Measurements from ENCODE around the gene CARD19.

The CARD19 gene

DNA sequence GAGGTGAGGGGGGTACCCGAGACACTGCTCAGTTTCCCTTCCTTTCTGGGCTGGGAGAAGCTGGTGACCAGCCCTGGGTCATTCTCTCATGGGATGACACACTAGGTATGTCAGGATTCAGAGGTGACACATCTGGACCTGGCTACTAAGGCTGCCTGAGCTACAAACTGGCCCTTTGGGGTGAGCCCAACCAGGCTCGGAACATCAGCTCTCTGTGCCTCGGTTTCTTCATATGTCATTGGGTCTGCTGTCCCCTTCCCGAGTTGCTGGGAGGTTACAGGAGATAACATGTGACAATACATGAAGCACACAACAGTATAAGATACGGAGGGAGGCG lies 11.8 kb downstream of the CARD19 start:
- H3K4me1 ChIP-seq (ENCODE audit: control insufficient read depth, low read length) = peaks cover 51% of the 10 kb centered on the region
- H3K36me3 ChIP-seq (ENCODE audit: control insufficient read depth, low read length) = no peaks in the 10 kb centered on the region; the same call in 1 of the 2 replicates
- no peaks in the 10 kb centered on the region for H3K79me2 ChIP-seq (ENCODE audit: control insufficient read depth, low read length)
- no peak overlapping the region for H3K27ac ChIP-seq (ENCODE audit: low read depth, low read length)
- TF ChIP-seq CTCF (IDR thresholded peaks at IDR 0.05; ENCODE audit: low read depth, low read length, poor library complexity, severe bottlenecking) (no peak), EZH2phosphoT487 (IDR thresholded peaks at IDR 0.05; ENCODE audit: borderline replicate concordance, low read length) (no peak)
- no peaks in the 10 kb centered on the region for H3K9me2 ChIP-seq (replicated peaks; ENCODE audit: control insufficient read depth, low read length)
- H3K27me3 ChIP-seq (ENCODE audit: control insufficient read depth, low read length) = no peaks in the 10 kb centered on the region
- no peaks in the 10 kb centered on the region for H3K9me3 ChIP-seq (ENCODE audit: control insufficient read depth, insufficient read depth, low read length)
- H4K20me1 ChIP-seq (ENCODE audit: control insufficient read depth, insufficient read depth, low read depth, low read length) = no peaks in the 10 kb centered on the region
- H3K4me2 ChIP-seq (ENCODE audit: low read length) = no peak overlapping the region
- no peak overlapping the region for H3K4me3 ChIP-seq (ENCODE audit: low read length)
- H3F3A ChIP-seq (ENCODE audit: control insufficient read depth, insufficient read depth) = 0 out of 2 replicates have a peak, but pooled peaks cover under 1% of the 10 kb centered on the region

GRCh38 chr9:93108291-93109041 lies 12.4 kb downstream of the CARD19 start:
- peak overlapping the region; percentile 20 for H3K4me2 ChIP-seq (ENCODE audit: low read length)
- no peak overlapping the region for H3K27ac ChIP-seq (ENCODE audit: low read depth, low read length)
- no peaks in the 10 kb centered on the region; the same call in 1 of the 2 replicates for H3K36me3 ChIP-seq (ENCODE audit: control insufficient read depth, low read length)
- no peaks in the 10 kb centered on the region for H3K79me2 ChIP-seq (ENCODE audit: control insufficient read depth, low read length)
- H3K27me3 ChIP-seq (ENCODE audit: control insufficient read depth, low read length) = no peaks in the 10 kb centered on the region
- no peak for TF ChIP-seq CTCF (IDR thresholded peaks at IDR 0.05; ENCODE audit: low read depth, low read length, poor library complexity, severe bottlenecking)
- TF ChIP-seq EZH2phosphoT487 (IDR thresholded peaks at IDR 0.05; ENCODE audit: borderline replicate concordance, low read length) = no peak
- H3K4me3 ChIP-seq (ENCODE audit: low read length) = no peak overlapping the region
- no peaks in the 10 kb centered on the region for H3F3A ChIP-seq (ENCODE audit: control insufficient read depth, insufficient read depth)
- H3K9me2 ChIP-seq (replicated peaks; ENCODE audit: control insufficient read depth, low read length) = no peaks in the 10 kb centered on the region
- no peaks in the 10 kb centered on the region for H3K9me3 ChIP-seq (ENCODE audit: control insufficient read depth, insufficient read depth, low read length)
- H3K4me1 ChIP-seq (ENCODE audit: control insufficient read depth, low read length) = peaks cover 52% of the 10 kb centered on the region
- H4K20me1 ChIP-seq (ENCODE audit: control insufficient read depth, insufficient read depth, low read depth, low read length) = no peaks in the 10 kb centered on the region

DNA sequence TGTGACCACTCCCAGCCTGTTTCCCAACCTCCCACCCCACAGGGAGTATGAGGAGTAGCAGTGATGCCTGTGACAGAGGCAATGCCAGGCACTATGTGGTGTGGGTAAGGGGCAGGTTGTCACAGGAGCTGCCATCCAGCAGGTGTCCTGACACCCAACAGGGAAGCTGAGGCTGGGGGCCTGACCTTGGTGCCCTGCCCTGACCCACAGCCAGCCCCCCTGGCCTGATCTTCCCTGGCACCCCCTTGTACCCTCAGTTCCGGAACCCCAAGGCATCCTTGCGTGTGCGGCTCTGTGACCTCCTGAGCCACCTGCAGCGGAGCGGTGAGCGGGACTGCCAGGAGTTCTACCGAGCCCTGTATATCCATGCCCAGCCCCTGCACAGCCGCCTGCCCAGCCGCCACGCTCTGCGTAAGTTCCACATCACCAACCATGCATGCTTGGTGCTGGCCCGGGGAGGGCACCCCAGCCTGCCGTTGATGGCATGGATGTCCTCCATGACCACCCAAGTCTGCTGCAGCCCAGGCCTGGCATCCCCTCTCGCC lies 14.4 kb downstream of the CARD19 start:
- Histone ChIP-seq H3K27ac (ENCODE audit: low read depth, low read length) (no peak overlapping the region), H3K4me1 (ENCODE audit: control insufficient read depth, low read length) (peaks cover 55% of the 10 kb centered on the region), H3K9me2 (replicated peaks; ENCODE audit: control insufficient read depth, low read length) (no peaks in the 10 kb centered on the region), H3K4me3 (ENCODE audit: low read length) (no peak overlapping the region), H4K20me1 (ENCODE audit: control insufficient read depth, insufficient read depth, low read depth, low read length) (no peaks in the 10 kb centered on the region), H3F3A (ENCODE audit: control insufficient read depth, insufficient read depth) (no peaks in the 10 kb centered on the region), H3K27me3 (ENCODE audit: control insufficient read depth, low read length) (no peaks in the 10 kb centered on the region), H3K4me2 (ENCODE audit: low read length) (no peak overlapping the region), H3K9me3 (ENCODE audit: control insufficient read depth, insufficient read depth, low read length) (no peaks in the 10 kb centered on the region), H3K36me3 (ENCODE audit: control insufficient read depth, low read length) (no peaks in the 10 kb centered on the region; the same call in 1 of the 2 replicates), H3K79me2 (ENCODE audit: control insufficient read depth, low read length) (no peaks in the 10 kb centered on the region)
- TF ChIP-seq EZH2phosphoT487 (IDR thresholded peaks at IDR 0.05; ENCODE audit: borderline replicate concordance, low read length) = no peak
- TF ChIP-seq CTCF (IDR thresholded peaks at IDR 0.05; ENCODE audit: low read depth, low read length, poor library complexity, severe bottlenecking) = no peak

Data from DOHH2 (cell line).